Loucy (cell line): ENCODE data around the gene LGR4.

Experiments used
- H2AFZ ChIP-seq: fragments of 200-600 bp; sonication (generic); 2 replicates; pipeline ENCODE4 v1.6.0; 2016; ENCODE audit warnings: antibody characterized with exemption, mild to moderate bottlenecking, low read length, moderate library complexity
- H3F3A ChIP-seq: fragments of 200-600 bp; 2 replicates; pipeline ENCODE4 v1.6.0; 2016; ENCODE audit warnings: antibody characterized with exemption, low read depth, mild to moderate bottlenecking
- H3K27me3 ChIP-seq: fragments of 200-600 bp; sonication (generic); 2 replicates; pipeline ENCODE4 v1.6.1; 2014; ENCODE audit warnings: low read length, mild to moderate bottlenecking; ENCODE audit not compliant: insufficient read depth, poor library complexity, severe bottlenecking
- H3K36me3 ChIP-seq: fragments of 200-600 bp; sonication (generic); 2 replicates; pipeline ENCODE4 v1.6.1; 2016; ENCODE audit warnings: low read length; ENCODE audit not compliant: insufficient read depth
- H3K4me1 ChIP-seq: fragments of 200-600 bp; sonication (generic); 2 replicates; pipeline ENCODE4 v1.5.1; 2014; ENCODE audit warnings: low read length, mild to moderate bottlenecking; ENCODE audit not compliant: insufficient read depth, poor library complexity, severe bottlenecking
- H3K4me2 ChIP-seq: fragments of 200-600 bp; sonication (generic); 2 replicates; pipeline ENCODE4 v1.6.0; 2014; ENCODE audit warnings: antibody characterized with exemption, low read length, low read depth, mild to moderate bottlenecking; ENCODE audit not compliant: poor library complexity, severe bottlenecking
- H3K4me3 ChIP-seq: fragments of 200-600 bp; sonication (generic); 2 replicates; pipeline ENCODE4 v1.5.1; 2014; ENCODE audit warnings: low read length, mild to moderate bottlenecking, mixed read lengths; ENCODE audit not compliant: poor library complexity, severe bottlenecking
- H3K79me2 ChIP-seq: fragments of 200-600 bp; sonication (generic); 2 replicates; pipeline ENCODE4 v1.6.1; 2014; ENCODE audit warnings: low read length; ENCODE audit not compliant: insufficient read depth
- H3K9ac ChIP-seq: fragments of 200-600 bp; sonication (generic); 2 replicates; pipeline ENCODE4 v1.6.0; 2014; ENCODE audit warnings: mild to moderate bottlenecking, low read depth, low read length, moderate library complexity; ENCODE audit not compliant: poor library complexity, severe bottlenecking
- H3K9me2 ChIP-seq: fragments of 200-600 bp; sonication (generic); replicated peaks from 2 replicates; pipeline ENCODE4 v1.6.1; 2016; ENCODE audit warnings: low read depth, low read length, mixed read lengths
- H3K9me3 ChIP-seq: fragments of 200-600 bp; sonication (generic); 2 replicates; pipeline ENCODE4 v1.6.1; 2014; ENCODE audit warnings: mild to moderate bottlenecking, antibody characterized with exemption, low read length, low read depth; ENCODE audit not compliant: insufficient read depth
- H4K20me1 ChIP-seq: fragments of 200-600 bp; sonication (generic); 2 replicates; pipeline ENCODE4 v1.6.0; 2014; ENCODE audit warnings: antibody characterized with exemption, low read length, mild to moderate bottlenecking; ENCODE audit not compliant: insufficient read depth, poor library complexity, severe bottlenecking
- CTCF ChIP-seq: fragments of 200-600 bp; sonication (generic); conservative IDR thresholded peaks from 2 replicates; pipeline ENCODE4 v1.5.1; 2014; ENCODE audit warnings: mild to moderate bottlenecking, antibody characterized with exemption, low read length
- EZH2phosphoT487 ChIP-seq: fragments of 200-600 bp; IDR thresholded peaks from 2 replicates; pipeline ENCODE4 v1.6.1; 2018; ENCODE audit warnings: antibody characterized with exemption, mild to moderate bottlenecking, moderate library complexity, borderline replicate concordance

The LGR4 gene

GRCh38 chr11:27363576-27364117 is 108.9 kb downstream of the LGR4 start:
- H3K4me2 ChIP-seq, result peak overlapping the region; percentile 87
- TF ChIP-seq CTCF (no peak), EZH2phosphoT487 (no peak)
- H3K9me2 ChIP-seq, result no peaks in the 10 kb centered on the region
- no peaks in the 10 kb centered on the region for H3K36me3 ChIP-seq
- H4K20me1 ChIP-seq, result no peaks in the 10 kb centered on the region
- H2AFZ ChIP-seq, result peak overlapping the region; percentile 98
- peaks cover 38% of the 10 kb centered on the region for H3K4me1 ChIP-seq
- H3K9me3 ChIP-seq, result no peaks in the 10 kb centered on the region
- H3F3A ChIP-seq, result no peaks in the 10 kb centered on the region
- peak overlapping the region; percentile 92 for H3K4me3 ChIP-seq
- peaks cover 30% of the 10 kb centered on the region for H3K79me2 ChIP-seq
- peak overlapping the region; percentile 90 for H3K9ac ChIP-seq
- no peaks in the 10 kb centered on the region for H3K27me3 ChIP-seq

GRCh38 chr11:27362749-27363575 is 109.6 kb downstream of the LGR4 start, which contains the start of gene CCDC34:
Gene CCDC34, minus strand, starts transcription at chr11:27363215. Its CDS starts 21 bp downstream, at chr11:27363194.
- TF ChIP-seq EZH2phosphoT487 (no peak), CTCF (no peak)
- H3K79me2 ChIP-seq, result peaks cover 33% of the 10 kb centered on the region
- H3K9ac ChIP-seq, result peak within 1 kb of the TSS; percentile 90
- peak within 1 kb of the TSS; percentile 98 for H2AFZ ChIP-seq
- H3F3A ChIP-seq, result no peaks in the 10 kb centered on the region
- H3K9me2 ChIP-seq, result no peaks in the 10 kb centered on the region
- H3K4me2 ChIP-seq, result peak within 1 kb of the TSS; percentile 87
- peaks cover 43% of the 10 kb centered on the region for H3K4me1 ChIP-seq
- no peaks in the 10 kb centered on the region for H3K9me3 ChIP-seq
- no peaks in the 10 kb centered on the region for H3K27me3 ChIP-seq
- H3K4me3 ChIP-seq, result peak within 1 kb of the TSS; percentile 92
- no peaks in the 10 kb centered on the region for H3K36me3 ChIP-seq
- no peaks in the 10 kb centered on the region for H4K20me1 ChIP-seq

GRCh38 chr11:27361649-27362431 is 110.8 kb downstream of the LGR4 start:
- Histone ChIP-seq H3F3A (no peaks in the 10 kb centered on the region), H3K36me3 (no peaks in the 10 kb centered on the region), H3K9ac (peak overlapping the region; percentile 90), H3K9me2 (no peaks in the 10 kb centered on the region), H3K4me2 (peak overlapping the region; percentile 87), H2AFZ (no peak overlapping the region), H3K79me2 (peaks cover 33% of the 10 kb centered on the region), H3K4me3 (peak overlapping the region; percentile 92), H3K4me1 (peaks cover 47% of the 10 kb centered on the region), H3K9me3 (no peaks in the 10 kb centered on the region), H4K20me1 (no peaks in the 10 kb centered on the region), H3K27me3 (no peaks in the 10 kb centered on the region)
- TF ChIP-seq EZH2phosphoT487, result no peak
- TF ChIP-seq CTCF, result no peak
